ENCODE data around the gene CLEC2A. TPM values are rescaled to one million over a fixed set of nuclear protein-coding genes. Genes with fewer than 3 reads are reported as not detected.

CLEC2A gene
- total and polyA plus RNA-seq, 2 experiments from 2014 or later, result not detected

GRCh38 chr12:9895215-9895971, 36.8 kb downstream of the CLEC2A start:
- Histone ChIP-seq H3K36me3 (ENCODE audit: insufficient read depth) (no peaks in the 10 kb centered on the region), H2AFZ (peak overlapping the region; percentile 80; the same call in 1 of the 2 replicates), H3K4me2 (no peak overlapping the region), H3K9me2 (ENCODE audit: insufficient read depth) (peaks cover 5% of the 10 kb centered on the region; the same call in 1 of the 2 replicates), H4K20me1 (replicated peaks; ENCODE audit: insufficient read depth) (no peaks in the 10 kb centered on the region), H3K27me3 (ENCODE audit: insufficient read depth) (no peaks in the 10 kb centered on the region), H3K27ac (ENCODE audit: low read depth) (no peak overlapping the region), H3K4me1 (ENCODE audit: insufficient read depth) (no peaks in the 10 kb centered on the region; the same call in 1 of the 2 replicates), H3K4me3 (no peak overlapping the region), H3F3A (replicated peaks; ENCODE audit: low read depth) (no peaks in the 10 kb centered on the region), H3K79me2 (replicated peaks; ENCODE audit: insufficient read depth) (no peaks in the 10 kb centered on the region)
- Mint-ChIP-seq H3K4me3 (no peak overlapping the region), H3K27me3 (ENCODE audit: insufficient read depth, low read depth, poor library complexity) (peaks cover 1% of the 10 kb centered on the region), H3K36me3 (ENCODE audit: low read depth) (no peaks in the 10 kb centered on the region), H3K27ac (no peak overlapping the region), H3K9me3 (no peaks in the 10 kb centered on the region), H3K4me1 (peaks cover 7% of the 10 kb centered on the region)
- TF ChIP-seq ZNF114 (CRISPR knock-in tag; IDR thresholded peaks at IDR 0.05) (no peak), ETS1 (IDR thresholded peaks at IDR 0.05) (no peak), ZNF331 (CRISPR knock-in tag; IDR thresholded peaks at IDR 0.05; ENCODE audit: low read depth) (no peak), JUNB (IDR thresholded peaks at IDR 0.05; ENCODE audit: unreplicated experiment) (no peak), REST (IDR thresholded peaks at IDR 0.05; ENCODE audit: unreplicated experiment) (no peak), CTCF (conservative IDR thresholded peaks at IDR 0.05; ENCODE audit: low read depth in 2 of 2) (no peak), POLR2AphosphoS5 (IDR thresholded peaks at IDR 0.05; ENCODE audit: low read depth) (no peak), CREB1 (CRISPR knock-in tag; IDR thresholded peaks at IDR 0.05; ENCODE audit: low read depth) (no peak), ZNF462 (CRISPR knock-in tag; IDR thresholded peaks at IDR 0.05) (no peak), EZH2phosphoT487 (IDR thresholded peaks at IDR 0.05; ENCODE audit: unreplicated experiment) (no peak), STAT1 (IDR thresholded peaks at IDR 0.05; ENCODE audit: unreplicated experiment) (no peak), NANOG (IDR thresholded peaks at IDR 0.05; ENCODE audit: borderline replicate concordance) (no peak), EZH2 (IDR thresholded peaks at IDR 0.05; ENCODE audit: low read depth, unreplicated experiment) (no peak)
- DNase-seq (ENCODE audit: low spot score), result no peak
- no peak for ATAC-seq
